ENCODE data around the gene OR2V2.
"Not testable (repeated sequence)": the region's sequence is repeated elsewhere in the genome, so short reads cannot be mapped to it uniquely, and the experiment has no call there.

DNA sequence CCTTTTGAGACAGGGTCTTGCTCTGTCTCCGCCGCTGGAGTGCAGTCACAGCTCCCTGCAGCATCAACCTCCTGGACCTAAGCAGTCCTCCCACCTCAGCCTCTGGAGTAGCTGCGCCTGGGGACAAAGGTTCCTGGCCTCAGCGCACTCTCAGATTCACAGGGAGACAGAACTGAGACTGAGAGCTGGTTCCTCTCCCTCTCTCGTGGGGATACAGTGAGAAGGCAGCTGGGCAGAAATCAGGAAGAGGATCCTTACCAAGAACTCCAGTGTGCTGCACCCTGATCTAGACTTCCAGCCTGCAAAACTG lies 43.2 kb upstream of the OR2V2 start:
- not testable (repeated sequence) for TF ChIP-seq SUZ12 (IDR thresholded peaks at IDR 0.05; ENCODE audit: extremely low read depth, insufficient read depth, insufficient read length); ZNF274 (IDR thresholded peaks at IDR 0.05; ENCODE audit: low read depth, low read length)
